HL-60 (cell line): ENCODE results near the gene UBQLN1.

ENCODE experiments used
- GABPA ChIP-seq: IDR thresholded peaks from 2 replicates; pipeline ENCODE4 v1.6.1; 2012; ENCODE audit warnings: low read depth
- POLR2AphosphoS5 ChIP-seq: IDR thresholded peaks from 2 replicates; pipeline ENCODE4 v1.6.1; 2012; ENCODE audit warnings: low read depth
- TF ChIP-seq, protein P1 (sequence below): IDR thresholded peaks from one replicate; pipeline ENCODE4 v1.5.1; 2011; ENCODE audit warnings: low read length, control low read depth, inconsistent platforms; ENCODE audit not compliant: insufficient read depth
- TF ChIP-seq, protein P2 (sequence below): IDR thresholded peaks from 2 replicates; pipeline ENCODE4 v1.6.1; 2012; ENCODE audit warnings: low read depth; ENCODE audit not compliant: insufficient replicate concordance

DNA sequence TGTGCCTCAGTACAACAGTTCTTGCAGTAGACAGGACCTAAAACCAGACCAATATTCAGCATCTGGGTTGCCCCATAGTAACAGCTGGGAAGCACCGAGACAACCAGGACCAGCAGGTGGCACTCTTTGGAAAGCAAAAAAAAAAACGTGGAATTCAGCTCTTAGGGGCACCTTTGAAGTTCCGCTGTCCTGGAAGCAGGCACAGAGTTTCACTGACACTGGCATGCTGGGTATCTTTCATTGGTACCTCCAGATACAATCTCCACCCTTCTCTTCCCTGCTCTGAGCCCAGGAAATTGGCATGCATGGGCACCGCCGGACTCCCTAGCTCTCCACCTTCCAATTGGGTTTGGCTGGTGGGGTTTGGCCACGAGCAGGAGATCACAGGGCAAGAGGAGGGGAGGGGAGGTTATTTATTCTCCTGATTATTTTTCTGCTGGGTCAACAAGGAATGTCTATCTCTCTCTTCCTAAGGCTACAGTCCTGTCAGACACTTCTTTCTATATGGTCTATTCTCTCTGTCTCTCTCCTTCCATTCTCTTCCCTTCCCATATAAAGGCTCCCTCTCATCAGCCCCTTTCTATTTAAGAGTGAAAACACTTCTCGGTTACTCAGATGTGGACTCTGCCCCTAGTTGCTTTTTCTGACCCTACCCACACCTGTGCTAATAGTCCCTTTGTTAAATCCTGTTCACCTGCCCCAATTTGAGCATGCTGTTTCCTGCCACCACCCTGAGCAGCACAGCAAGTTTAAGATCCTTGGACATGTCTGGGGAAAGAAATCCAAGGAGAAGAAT, 86.7 kb downstream of the UBQLN1 start:
- TF ChIP-seq, protein P1, sequence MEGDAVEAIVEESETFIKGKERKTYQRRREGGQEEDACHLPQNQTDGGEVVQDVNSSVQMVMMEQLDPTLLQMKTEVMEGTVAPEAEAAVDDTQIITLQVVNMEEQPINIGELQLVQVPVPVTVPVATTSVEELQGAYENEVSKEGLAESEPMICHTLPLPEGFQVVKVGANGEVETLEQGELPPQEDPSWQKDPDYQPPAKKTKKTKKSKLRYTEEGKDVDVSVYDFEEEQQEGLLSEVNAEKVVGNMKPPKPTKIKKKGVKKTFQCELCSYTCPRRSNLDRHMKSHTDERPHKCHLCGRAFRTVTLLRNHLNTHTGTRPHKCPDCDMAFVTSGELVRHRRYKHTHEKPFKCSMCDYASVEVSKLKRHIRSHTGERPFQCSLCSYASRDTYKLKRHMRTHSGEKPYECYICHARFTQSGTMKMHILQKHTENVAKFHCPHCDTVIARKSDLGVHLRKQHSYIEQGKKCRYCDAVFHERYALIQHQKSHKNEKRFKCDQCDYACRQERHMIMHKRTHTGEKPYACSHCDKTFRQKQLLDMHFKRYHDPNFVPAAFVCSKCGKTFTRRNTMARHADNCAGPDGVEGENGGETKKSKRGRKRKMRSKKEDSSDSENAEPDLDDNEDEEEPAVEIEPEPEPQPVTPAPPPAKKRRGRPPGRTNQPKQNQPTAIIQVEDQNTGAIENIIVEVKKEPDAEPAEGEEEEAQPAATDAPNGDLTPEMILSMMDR, result peak; percentile 24
- TF ChIP-seq POLR2AphosphoS5, result no peak
- no peak for TF ChIP-seq GABPA
- TF ChIP-seq, protein P2, sequence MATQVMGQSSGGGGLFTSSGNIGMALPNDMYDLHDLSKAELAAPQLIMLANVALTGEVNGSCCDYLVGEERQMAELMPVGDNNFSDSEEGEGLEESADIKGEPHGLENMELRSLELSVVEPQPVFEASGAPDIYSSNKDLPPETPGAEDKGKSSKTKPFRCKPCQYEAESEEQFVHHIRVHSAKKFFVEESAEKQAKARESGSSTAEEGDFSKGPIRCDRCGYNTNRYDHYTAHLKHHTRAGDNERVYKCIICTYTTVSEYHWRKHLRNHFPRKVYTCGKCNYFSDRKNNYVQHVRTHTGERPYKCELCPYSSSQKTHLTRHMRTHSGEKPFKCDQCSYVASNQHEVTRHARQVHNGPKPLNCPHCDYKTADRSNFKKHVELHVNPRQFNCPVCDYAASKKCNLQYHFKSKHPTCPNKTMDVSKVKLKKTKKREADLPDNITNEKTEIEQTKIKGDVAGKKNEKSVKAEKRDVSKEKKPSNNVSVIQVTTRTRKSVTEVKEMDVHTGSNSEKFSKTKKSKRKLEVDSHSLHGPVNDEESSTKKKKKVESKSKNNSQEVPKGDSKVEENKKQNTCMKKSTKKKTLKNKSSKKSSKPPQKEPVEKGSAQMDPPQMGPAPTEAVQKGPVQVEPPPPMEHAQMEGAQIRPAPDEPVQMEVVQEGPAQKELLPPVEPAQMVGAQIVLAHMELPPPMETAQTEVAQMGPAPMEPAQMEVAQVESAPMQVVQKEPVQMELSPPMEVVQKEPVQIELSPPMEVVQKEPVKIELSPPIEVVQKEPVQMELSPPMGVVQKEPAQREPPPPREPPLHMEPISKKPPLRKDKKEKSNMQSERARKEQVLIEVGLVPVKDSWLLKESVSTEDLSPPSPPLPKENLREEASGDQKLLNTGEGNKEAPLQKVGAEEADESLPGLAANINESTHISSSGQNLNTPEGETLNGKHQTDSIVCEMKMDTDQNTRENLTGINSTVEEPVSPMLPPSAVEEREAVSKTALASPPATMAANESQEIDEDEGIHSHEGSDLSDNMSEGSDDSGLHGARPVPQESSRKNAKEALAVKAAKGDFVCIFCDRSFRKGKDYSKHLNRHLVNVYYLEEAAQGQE, result no peak
